T-cell (primary cell): ENCODE data around the gene LYZL2. TPM values are rescaled to one million over a fixed set of nuclear protein-coding genes. Genes with fewer than 3 reads are reported as not detected.
"Not testable (repeated sequence)": the region's sequence is repeated elsewhere in the genome, so short reads cannot be mapped to it uniquely, and the experiment has no call there.

Experiments
- ATAC-seq, 4 experiments: fragments of 200-7000 bp in 3 of 4; fragments of 150-1000 bp in 1 of 4; cut with Tn5 transposase; replicated peaks in 1 of 4; 1 replicate in 3 of 4; 2 replicates in 1 of 4; pipeline ENCODE4 v1.10.0; 2021; ENCODE audit warnings: moderate library complexity in 3 of 4, mild to moderate bottlenecking in 2 of 4, moderate number of reproducible peaks in 1 of 4
- CTCF ChIA-PET, 2 donors: fragments of 300-600 bp; sonication (Branson Sonifier 250); formaldehyde crosslinking; loops; one replicate each; lab custom pipeline; 2022; ENCODE audit warnings: antibody characterized with exemption in 2 of 2; lab: Charles Lee
- POLR2A ChIA-PET, 2 donors: fragments of 300-600 bp; sonication (Branson Sonifier 250); formaldehyde crosslinking; loops; one replicate each; lab custom pipeline; 2022; ENCODE audit warnings: antibody characterized with exemption in 2 of 2; lab: Charles Lee
- DNase-seq, 35 experiments: peaks; one replicate each; pipeline versions ENCODE4 v3.0.0 to v3.0.0-alpha.2; 2013 to 2023
- H3K27ac ChIP-seq: one replicate; pipeline ENCODE4 v1.5.1; 2013; ENCODE audit warnings: low read length
- H3K27me3 ChIP-seq, 2 experiments: replicated peaks in 1 of 2; 1 replicate in 1 of 2; 2 replicates in 1 of 2; pipeline versions ENCODE4 v1.6.1 to v1.7.0; 2013; ENCODE audit warnings: low read length in 1 of 2, mixed read lengths in 1 of 2; ENCODE audit not compliant: control insufficient read depth in 2 of 2, insufficient read depth in 2 of 2; ENCODE audit errors: extremely low read depth in 1 of 2
- H3K36me3 ChIP-seq, 2 donors: 1 replicate in 1 of 2; 2 replicates in 1 of 2; pipeline versions ENCODE4 v1.6.1 to v1.7.0; 2013; ENCODE audit warnings: low read length in 1 of 2; ENCODE audit not compliant: control insufficient read depth in 2 of 2, insufficient read depth in 1 of 2; ENCODE audit errors: extremely low read depth in 1 of 2
- H3K4me1 ChIP-seq, 2 experiments: 1 replicate in 1 of 2; 2 replicates in 1 of 2; pipeline versions ENCODE4 v1.6.1 to v1.7.0; 2013; ENCODE audit warnings: low read length in 2 of 2, mixed read lengths in 1 of 2; ENCODE audit not compliant: insufficient read depth in 2 of 2, control insufficient read depth in 1 of 2; ENCODE audit errors: extremely low read depth in 1 of 2
- H3K4me3 ChIP-seq, 2 donors: 1 replicate in 1 of 2; 2 replicates in 1 of 2; pipeline versions ENCODE4 v1.5.1 to v1.7.0; 2013; ENCODE audit warnings: mild to moderate bottlenecking in 2 of 2, low read length in 1 of 2, moderate library complexity in 1 of 2; ENCODE audit not compliant: control insufficient read depth in 1 of 2; ENCODE audit errors: extremely low read depth in 1 of 2
- H3K9me3 ChIP-seq: 2 replicates; pipeline ENCODE4 v1.7.0; 2013
- H3K27ac Mint-ChIP-seq, 2 donors: one replicate each; pipeline ENCODE4 v1.8.0; 2020 to 2021; ENCODE audit warnings: mild to moderate bottlenecking in 2 of 2, mixed read lengths in 2 of 2
- H3K27me3 Mint-ChIP-seq, 2 donors: one replicate each; pipeline ENCODE4 v1.8.0; 2021 to 2022; ENCODE audit warnings: mixed read lengths in 2 of 2
- H3K36me3 Mint-ChIP-seq: one replicate; pipeline ENCODE4 v1.8.0; 2021; ENCODE audit warnings: mixed read lengths
- H3K4me1 Mint-ChIP-seq, 3 donors: one replicate each; pipeline ENCODE4 v1.8.0; 2020 to 2022; ENCODE audit warnings: mixed read lengths in 3 of 3, mild to moderate bottlenecking in 1 of 3
- H3K4me3 Mint-ChIP-seq, 3 donors: one replicate each; pipeline ENCODE4 v1.8.0; 2020 to 2022; ENCODE audit warnings: mild to moderate bottlenecking in 3 of 3, mixed read lengths in 3 of 3, moderate library complexity in 3 of 3
- H3K9me3 Mint-ChIP-seq, 3 donors: one replicate each; pipeline ENCODE4 v1.8.0; 2020 to 2022; ENCODE audit warnings: mixed read lengths in 3 of 3
- WGBS: methylation state at CpG from one replicate; pipeline ENCODE4 v1.1.5; 2013; ENCODE audit warnings: missing lambda C conversion rate; ENCODE audit not compliant: insufficient coverage; 5-methylcytosine and 5-hydroxymethylcytosine counted together
- total RNA-seq, 35 experiments: library from RNA in 6 of 35; stranded (reverse) in 6 of 35; fragments of 120-200 nt in 1 of 35; gene quantifications; one replicate each; pipeline versions ENCODE4 v1.2.1 to v1.2.4 and lab custom pipeline; 2013 to 2026

The LYZL2 gene
- total RNA-seq, 5 donors from 2014 or later (not counting 1 experiment from before 2014, with no cell fraction given): not detected

- H3K36me3 Mint-ChIP-seq, H3K27ac ChIP-seq, ATAC-seq, H3K4me1 Mint-ChIP-seq, H3K27me3 Mint-ChIP-seq, H3K9me3 ChIP-seq, POLR2A ChIA-PET, H3K27ac Mint-ChIP-seq, H3K36me3 ChIP-seq, H3K9me3 Mint-ChIP-seq, DNase-seq, H3K4me1 ChIP-seq, H3K4me3 ChIP-seq, H3K4me3 Mint-ChIP-seq: not testable (repeated sequence)
- CTCF ChIA-PET: interaction anchor here (0.5 to 0.6 kb wide), 2 partner anchors 51 to 105 kb away, joined by 3 to 5 read pairs; no protein-coding TSS in a partner anchor
- peaks cover 0 to 24% of the 10 kb centered on the region in 2 experiments for H3K27me3 ChIP-seq
- WGBS: 100% methylated on average over 1 of the region's 4 CpGs
Observed at GRCh38 chr10:30672338-30672737, 42.8 kb upstream of the LYZL2 start.

- Histone ChIP-seq H3K4me1 (peaks cover 0 to 2% of the 10 kb centered on the region in 2 experiments), H3K9me3 (no peaks in the 10 kb centered on the region), H3K36me3 (no peaks in the 10 kb centered on the region), H3K27me3 (peaks cover 0 to 18% of the 10 kb centered on the region in 2 experiments), H3K4me3 (no peak overlapping the region), H3K27ac (no peak overlapping the region)
- DNase-seq (peak in 14 of 35 experiments; percentile 4 to 80 (median 14)), ATAC-seq (peak; percentile 61 to 73 (median 70))
- ChIA-PET POLR2A (interaction anchor here in 1 of 2 donors (0.6 kb wide), 2 partner anchors 732 to 1137 kb away, joined by 3 read pairs; no protein-coding TSS in a partner anchor), CTCF (interaction anchor here (0.5 to 3.0 kb wide), 23 partner anchors 9 to 1519 kb away, joined by 3 to 16 read pairs (median 4); no protein-coding TSS in a partner anchor)
- Mint-ChIP-seq H3K4me3 (peak overlapping the region; percentile 31 to 64 (median 54)), H3K27ac (no peak overlapping the region), H3K27me3 (peaks cover 6 to 11% of the 10 kb centered on the region in 2 donors), H3K9me3 (no peaks in the 10 kb centered on the region), H3K36me3 (no peaks in the 10 kb centered on the region), H3K4me1 (peaks cover 0 to 8% (median 4%) of the 10 kb centered on the region in 3 donors)
- 80% methylated on average over 1 of the region's 11 CpGs for WGBS
Observed at GRCh38 chr10:30671026-30671616, 41.6 kb upstream of the LYZL2 start.

- H3K9me3 Mint-ChIP-seq, H3K4me1 ChIP-seq, H3K4me3 ChIP-seq, POLR2A ChIA-PET, DNase-seq, ATAC-seq, H3K36me3 ChIP-seq, H3K27ac ChIP-seq, H3K36me3 Mint-ChIP-seq, H3K4me3 Mint-ChIP-seq, H3K27ac Mint-ChIP-seq, CTCF ChIA-PET, H3K4me1 Mint-ChIP-seq, H3K9me3 ChIP-seq: not testable (repeated sequence)
- WGBS: 78% methylated on average over 11 of the region's 11 CpGs
- peaks cover 11 to 12% of the 10 kb centered on the region in 2 donors for H3K27me3 Mint-ChIP-seq
- peaks cover 0 to 11% of the 10 kb centered on the region in 2 experiments for H3K27me3 ChIP-seq
Observed at GRCh38 chr10:30667982-30668381, 38.4 kb upstream of the LYZL2 start.

- WGBS: no CpG with 5 or more reads among the region's 7 CpGs
Observed at GRCh38 chr10:30663403-30663802, 33.9 kb upstream of the LYZL2 start.

GRCh38 chr10:30662814-30663213, 33.3 kb upstream of the LYZL2 start:
- no peaks in the 10 kb centered on the region for H3K4me1 ChIP-seq
- H3K9me3 ChIP-seq: no peaks in the 10 kb centered on the region
- CTCF ChIA-PET: no interaction called here
- ATAC-seq (no peak), DNase-seq (no peak)
- Mint-ChIP-seq H3K27me3 (peaks cover 17 to 22% of the 10 kb centered on the region in 2 donors), H3K9me3 (no peaks in the 10 kb centered on the region), H3K4me1 (no peaks in the 10 kb centered on the region), H3K27ac (no peak overlapping the region), H3K4me3 (no peak overlapping the region), H3K36me3 (no peaks in the 10 kb centered on the region)
- H3K4me3 ChIP-seq: no peak overlapping the region
- no peak overlapping the region for H3K27ac ChIP-seq
- no CpG with 5 or more reads among the region's 6 CpGs for WGBS
- H3K36me3 ChIP-seq: no peaks in the 10 kb centered on the region
- peaks cover 0 to 4% of the 10 kb centered on the region in 2 experiments for H3K27me3 ChIP-seq
- POLR2A ChIA-PET: no interaction called here

More at GRCh38 chr10:30663403-30663802, 33.9 kb upstream of the LYZL2 start:
- H3K27ac ChIP-seq, H3K4me3 ChIP-seq, DNase-seq, H3K9me3 Mint-ChIP-seq, H3K4me3 Mint-ChIP-seq, H3K9me3 ChIP-seq, H3K27me3 ChIP-seq, ATAC-seq, H3K36me3 ChIP-seq, H3K36me3 Mint-ChIP-seq, H3K27ac Mint-ChIP-seq, POLR2A ChIA-PET, H3K4me1 ChIP-seq, H3K4me1 Mint-ChIP-seq: not testable (repeated sequence)
- H3K27me3 Mint-ChIP-seq: peaks cover 13 to 21% of the 10 kb centered on the region in 2 donors
- CTCF ChIA-PET: interaction anchor here in 1 of 2 donors (0.6 kb wide), 1 partner anchor 24 kb away, joined by 3 read pairs; no protein-coding TSS in a partner anchor

- WGBS: 80% methylated on average over 1 of the region's 3 CpGs
- H3K4me1 ChIP-seq, POLR2A ChIA-PET, DNase-seq, H3K9me3 ChIP-seq, H3K9me3 Mint-ChIP-seq, H3K36me3 Mint-ChIP-seq, H3K4me1 Mint-ChIP-seq, H3K4me3 Mint-ChIP-seq, H3K27ac ChIP-seq, H3K36me3 ChIP-seq, H3K4me3 ChIP-seq, H3K27ac Mint-ChIP-seq, ATAC-seq, H3K27me3 ChIP-seq: not testable (repeated sequence)
- CTCF ChIA-PET: interaction anchor here in 1 of 2 donors (0.7 kb wide), 1 partner anchor 11 kb away, joined by 3 read pairs; no protein-coding TSS in a partner anchor
- peaks cover 29 to 40% of the 10 kb centered on the region in 2 donors for H3K27me3 Mint-ChIP-seq
Observed at GRCh38 chr10:30660314-30660713, 30.8 kb upstream of the LYZL2 start.
